HG03280 (cell line): ENCODE results near the gene WDR75.
"Not testable (repeated sequence)": the region's sequence is repeated elsewhere in the genome, so short reads cannot be mapped to it uniquely, and the experiment has no call there.

Experiments
- ATAC-seq: cut with Tn5 transposase; IDR thresholded peaks from one replicate; pipeline ENCODE4 v1.9.1; 2021; ENCODE audit warnings: mild to moderate bottlenecking, moderate library complexity; ENCODE audit not compliant: unreplicated experiment

The WDR75 gene

GRCh38 chr2:189440644-189440946, 679 bp upstream of the WDR75 start:
- ATAC-seq, result peak; percentile 26

DNA sequence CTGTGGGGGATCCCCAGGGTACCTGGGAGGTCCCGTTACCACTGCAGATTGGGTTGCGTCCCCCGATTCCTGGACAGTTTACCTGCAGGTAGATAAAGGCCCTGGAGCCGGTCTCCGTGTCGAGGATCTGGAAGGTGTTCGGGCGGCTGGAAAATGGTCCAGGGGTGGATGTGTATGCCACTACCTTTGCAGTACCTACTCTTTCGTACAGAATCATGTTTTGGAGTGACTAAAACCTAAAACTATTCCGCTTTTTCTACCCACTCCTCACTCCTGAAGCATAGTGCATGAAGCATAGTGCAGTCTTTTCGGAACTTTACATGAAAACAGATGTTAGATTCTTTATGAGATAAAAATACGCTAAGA, 418 bp downstream of the WDR75 start:
- ATAC-seq, result no peak

DNA sequence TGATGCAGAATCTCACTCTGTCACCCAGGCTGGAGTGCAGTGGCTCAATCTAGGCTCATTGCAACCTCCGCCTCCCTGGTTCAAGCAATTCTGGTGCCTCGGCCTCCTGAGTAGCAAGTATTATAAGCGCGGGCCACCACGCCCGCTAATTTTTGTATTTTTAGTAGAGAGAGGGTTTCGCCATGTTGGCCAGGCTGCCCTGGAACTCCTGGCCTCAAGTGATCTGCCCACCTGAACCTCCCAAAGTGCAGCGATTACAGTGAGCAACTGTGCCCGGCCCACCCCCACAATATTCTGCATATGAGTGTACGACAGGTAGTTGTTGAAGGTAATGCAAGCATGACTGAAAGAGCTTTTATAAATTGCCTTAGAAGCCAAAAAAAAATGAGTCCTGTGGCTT, 1.2 kb downstream of the WDR75 start:
- ATAC-seq, result no peak

GRCh38 chr2:189444322-189444721, 3.0 kb downstream of the WDR75 start:
- ATAC-seq, result no peak

DNA sequence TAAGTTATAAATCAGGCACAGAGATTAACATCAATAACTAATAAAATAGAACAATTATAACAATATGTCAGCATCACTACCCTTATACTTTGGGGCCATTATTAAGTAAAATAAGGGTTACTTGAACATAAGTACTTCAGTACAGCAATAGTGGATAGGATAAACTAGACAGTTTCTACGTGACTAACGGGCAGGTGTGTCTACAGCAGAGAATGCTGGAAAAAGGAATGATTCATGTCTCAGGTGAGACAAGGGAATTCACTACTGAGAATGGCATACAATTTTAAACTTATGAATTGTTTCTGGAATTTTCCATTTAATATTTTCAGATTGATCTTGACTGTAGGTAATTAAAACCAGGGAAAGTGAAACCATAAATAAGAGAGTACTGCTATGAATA, 5.5 kb downstream of the WDR75 start:
- ATAC-seq, result no peak

- no peak for ATAC-seq
Measured at GRCh38 chr2:189454009-189454408, 12.7 kb downstream of the WDR75 start.

GRCh38 chr2:189465076-189465475, 23.8 kb downstream of the WDR75 start:
- ATAC-seq, result no peak

GRCh38 chr2:189465478-189465877, 24.2 kb downstream of the WDR75 start:
- ATAC-seq, result no peak

DNA sequence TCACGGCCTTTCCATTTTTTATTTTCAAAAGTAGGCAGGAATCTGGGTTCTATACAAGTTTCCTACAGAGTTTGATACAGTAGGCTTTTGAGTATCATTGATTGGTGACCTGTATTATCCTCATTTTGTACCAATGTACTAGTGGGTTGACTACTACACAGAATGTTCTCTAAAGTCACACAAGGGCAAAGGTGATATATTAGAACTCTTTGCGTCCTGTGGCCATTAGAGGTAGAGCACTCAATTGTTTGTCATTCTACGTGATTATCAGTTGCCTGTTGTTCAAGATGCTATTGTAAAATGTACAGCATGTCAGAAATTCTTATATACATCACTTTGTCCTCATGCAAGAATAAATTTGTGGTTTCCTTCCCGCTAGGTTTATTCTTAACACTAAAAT, 24.8 kb downstream of the WDR75 start:
- no peak for ATAC-seq

DNA sequence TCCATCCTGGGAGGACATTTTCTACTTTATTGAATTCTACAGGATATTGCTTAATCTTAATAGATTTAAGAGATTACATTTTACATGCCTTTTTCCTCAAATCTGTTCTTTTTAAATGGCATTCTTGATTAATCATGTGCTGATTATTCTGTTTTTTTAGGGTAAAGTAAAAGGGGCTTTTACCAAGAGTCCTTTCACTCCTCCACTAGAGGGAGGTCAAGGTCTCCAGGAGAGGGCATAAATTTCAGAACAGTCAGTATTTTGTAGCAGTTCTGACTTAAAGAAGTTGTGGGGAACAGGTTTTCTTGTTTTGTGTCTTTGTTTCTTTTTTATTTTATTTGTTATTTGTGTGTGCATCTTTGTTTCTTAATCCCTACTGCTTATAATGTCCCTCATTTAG, 25.4 kb downstream of the WDR75 start:
- ATAC-seq, result no peak

DNA sequence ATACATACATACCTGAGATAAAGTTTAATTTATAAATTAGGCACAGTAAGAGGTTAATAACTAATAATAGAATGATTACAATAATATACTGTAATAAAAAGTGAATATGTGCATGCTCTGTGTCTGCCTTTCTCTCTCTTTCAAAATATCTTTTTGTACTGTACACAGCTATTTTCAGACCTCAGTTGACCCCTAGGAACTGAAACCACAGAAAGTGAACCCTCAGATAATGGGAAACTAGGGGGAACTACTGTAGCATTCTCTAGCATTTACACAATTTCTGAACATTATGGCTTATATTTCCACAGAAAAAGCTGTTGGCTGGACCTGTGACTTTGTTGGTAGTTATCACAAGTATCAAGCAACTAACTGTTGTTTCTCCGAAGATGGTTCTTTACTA, 25.9 kb downstream of the WDR75 start:
- ATAC-seq, result no peak

- ATAC-seq, result no peak
Measured at GRCh38 chr2:189467593-189467992, 26.3 kb downstream of the WDR75 start.

GRCh38 chr2:189474526-189474925, 33.3 kb downstream of the WDR75 start:
- no peak for ATAC-seq

- ATAC-seq, result no peak
Measured at GRCh38 chr2:189477756-189478155, 36.5 kb downstream of the WDR75 start.

- ATAC-seq, result not testable (repeated sequence)
Measured at GRCh38 chr2:189478289-189478688, 37.0 kb downstream of the WDR75 start.

DNA sequence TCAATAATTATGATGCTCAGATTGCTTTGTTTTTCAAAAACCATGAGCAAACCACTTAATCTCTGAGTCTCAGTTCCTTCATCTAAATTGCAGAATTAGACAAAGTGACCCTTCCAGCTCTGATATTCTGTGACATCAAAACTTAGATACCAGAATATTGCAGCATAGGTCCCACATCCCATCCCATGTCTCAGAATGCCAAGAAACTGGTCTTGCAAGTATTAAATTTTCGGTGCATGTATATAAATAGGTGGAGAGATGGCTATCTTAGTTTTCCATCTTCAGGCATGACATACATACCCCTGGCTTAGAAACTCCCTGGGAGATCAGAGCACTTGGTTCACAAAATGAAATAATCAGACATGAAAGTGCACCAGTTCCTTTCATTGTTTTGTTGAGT, 39.8 kb downstream of the WDR75 start:
- no peak for ATAC-seq

DNA sequence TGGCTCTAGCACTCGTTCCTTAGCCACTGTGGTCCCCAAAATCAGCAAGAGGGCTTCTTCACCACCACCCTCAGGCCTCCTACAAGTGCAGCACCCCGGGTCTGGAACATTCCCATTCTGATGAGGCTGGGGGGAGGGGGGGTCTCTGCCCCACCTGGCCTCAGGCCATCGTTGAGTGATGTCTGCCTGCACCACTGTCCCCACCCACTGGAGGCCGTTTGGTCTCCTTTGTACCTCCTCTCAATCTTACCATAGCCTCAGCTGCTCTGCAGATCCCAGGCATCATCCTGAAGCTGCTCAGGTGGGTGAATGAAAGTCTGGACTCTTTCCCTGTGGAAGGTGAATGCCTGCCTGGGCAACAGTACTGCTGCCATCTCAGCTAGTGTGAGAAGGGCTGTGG, 42.3 kb downstream of the WDR75 start:
- no peak for ATAC-seq

GRCh38 chr2:189483980-189484740, 42.9 kb downstream of the WDR75 start:
- no peak for ATAC-seq

DNA sequence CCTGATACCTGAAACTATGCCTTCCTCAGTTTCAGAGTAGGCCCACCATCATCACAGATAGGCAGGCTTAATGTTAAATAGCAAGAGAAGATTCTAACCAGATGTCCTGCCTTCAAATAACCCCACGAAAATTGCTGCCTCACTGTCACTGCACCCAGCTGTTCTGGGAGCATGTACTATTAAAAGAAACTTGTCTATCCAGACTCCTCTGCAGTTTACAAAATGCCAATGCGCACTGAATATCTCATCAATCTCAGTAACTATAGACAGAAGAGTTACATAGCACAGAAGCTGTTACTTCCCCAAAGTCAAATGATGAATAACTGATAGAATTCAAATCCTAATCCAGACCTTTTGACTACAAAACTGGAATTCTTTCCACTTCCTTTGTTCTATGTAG, 43.9 kb downstream of the WDR75 start:
- no peak for ATAC-seq

DNA sequence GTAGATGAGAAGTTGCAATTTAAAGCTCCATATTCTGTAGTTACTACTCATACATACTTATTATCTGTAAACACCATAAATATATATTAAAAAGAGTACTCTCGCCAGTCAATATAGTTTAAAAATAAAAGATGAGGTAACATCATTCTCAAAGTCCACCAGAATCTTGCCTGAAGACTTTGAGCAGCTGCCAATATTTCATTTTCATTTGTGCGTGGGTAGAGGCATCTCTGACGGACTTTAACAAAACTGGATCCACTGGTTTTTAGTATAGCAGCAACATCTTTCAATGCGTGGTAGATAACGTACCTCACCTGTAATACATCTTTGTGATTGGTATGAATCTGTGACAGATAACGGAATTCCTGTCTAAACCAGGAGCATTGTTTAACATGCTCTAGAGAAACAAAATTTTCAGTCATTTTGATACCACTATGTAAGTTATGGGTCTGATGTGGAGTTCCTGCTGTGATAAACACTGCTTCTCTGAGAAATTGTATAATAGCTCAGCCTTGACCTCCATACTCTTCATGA, 45.0 kb downstream of the WDR75 start:
- ATAC-seq, result no peak

GRCh38 chr2:189487283-189488007, 46.2 kb downstream of the WDR75 start:
- no peak for ATAC-seq

DNA sequence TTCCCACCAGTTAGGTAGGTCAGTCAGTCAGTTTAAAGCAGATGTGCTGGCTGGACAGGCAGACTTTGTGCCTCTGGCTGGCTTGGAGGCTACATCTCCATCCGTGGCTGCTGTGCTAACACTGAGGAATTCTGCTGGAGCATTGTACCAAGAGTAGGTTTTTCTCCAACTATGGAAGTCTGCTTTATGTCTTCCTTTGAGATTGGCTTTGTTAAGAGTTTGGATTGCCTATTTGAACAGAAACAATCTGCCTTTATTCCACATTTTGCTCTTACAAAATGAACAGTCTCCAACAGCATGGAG, 46.7 kb downstream of the WDR75 start:
- no peak for ATAC-seq

GRCh38 chr2:189492451-189492850, 51.2 kb downstream of the WDR75 start:
- ATAC-seq, result no peak
